DND-41 (cell line): ENCODE measurements around the gene FAM53A.

Experiments used
- ATAC-seq: fragments of 200-7000 bp; cut with Tn5 transposase; 3 replicates; pipeline ENCODE4 v1.9.1; 2021; ENCODE audit warnings: low read depth; ENCODE audit not compliant: insufficient read depth
- DNase-seq: peaks from one replicate; pipeline ENCODE4 v3.0.0-alpha.2; 2020
- H2AFZ ChIP-seq: 2 replicates; pipeline ENCODE4 v1.6.0; 2012; ENCODE audit warnings: low read depth, low read length
- H3K27ac ChIP-seq: 2 replicates; pipeline ENCODE4 v1.5.1; 2012; ENCODE audit warnings: low read length, inconsistent platforms
- H3K27me3 ChIP-seq: fragments of 200-600 bp; sonication (generic); 2 replicates; pipeline ENCODE4 v1.6.0; 2012; ENCODE audit warnings: low read length, mild to moderate bottlenecking, inconsistent platforms; ENCODE audit not compliant: insufficient read depth, poor library complexity
- H3K36me3 ChIP-seq: 2 replicates; pipeline ENCODE4 v1.5.1; 2012; ENCODE audit warnings: low read length, inconsistent platforms; ENCODE audit not compliant: insufficient read depth
- H3K4me1 ChIP-seq: 2 replicates; pipeline ENCODE4 v1.5.1; 2012; ENCODE audit warnings: mild to moderate bottlenecking, low read length; ENCODE audit not compliant: insufficient read depth
- H3K4me2 ChIP-seq: 2 replicates; pipeline ENCODE4 v1.6.0; 2012; ENCODE audit warnings: mild to moderate bottlenecking, moderate library complexity, low read length, inconsistent platforms; ENCODE audit not compliant: insufficient read depth
- H3K4me3 ChIP-seq, 2 experiments: fragments of 200-600 bp in 1 of 2; shearing (Covaris generic) in 1 of 2; 2 replicates each; pipeline ENCODE4 v1.5.1; 2012 to 2016; ENCODE audit warnings: inconsistent platforms in 2 of 2, low read length in 2 of 2, mild to moderate bottlenecking in 2 of 2, low read depth in 1 of 2, moderate library complexity in 1 of 2
- H3K79me2 ChIP-seq: 2 replicates; pipeline ENCODE4 v1.6.0; 2012; ENCODE audit warnings: low read length, inconsistent platforms; ENCODE audit not compliant: insufficient read depth
- H3K9ac ChIP-seq: 2 replicates; pipeline ENCODE4 v1.6.0; 2012; ENCODE audit warnings: low read depth, mild to moderate bottlenecking, inconsistent platforms, low read length, moderate library complexity
- H3K9me3 ChIP-seq: 2 replicates; pipeline ENCODE4 v1.5.1; 2012; ENCODE audit warnings: low read length, moderate library complexity, mild to moderate bottlenecking, inconsistent platforms; ENCODE audit not compliant: insufficient read depth, severe bottlenecking
- H4K20me1 ChIP-seq: 2 replicates; pipeline ENCODE4 v1.6.0; 2012; ENCODE audit warnings: low read length; ENCODE audit not compliant: insufficient read depth
- EZH2 ChIP-seq: IDR thresholded peaks from 3 replicates; pipeline ENCODE4 v1.6.1; 2012; ENCODE audit warnings: borderline replicate concordance, low read depth, mild to moderate bottlenecking, moderate library complexity, low read length, inconsistent platforms; ENCODE audit not compliant: severe bottlenecking
- TF ChIP-seq, protein P1 (sequence below): IDR thresholded peaks from 2 replicates; pipeline ENCODE4 v1.5.1; 2012; ENCODE audit warnings: borderline replicate concordance, low read length, moderate library complexity, mild to moderate bottlenecking; ENCODE audit not compliant: poor library complexity, severe bottlenecking; ENCODE audit errors: extremely low read depth

The FAM53A gene

DNA sequence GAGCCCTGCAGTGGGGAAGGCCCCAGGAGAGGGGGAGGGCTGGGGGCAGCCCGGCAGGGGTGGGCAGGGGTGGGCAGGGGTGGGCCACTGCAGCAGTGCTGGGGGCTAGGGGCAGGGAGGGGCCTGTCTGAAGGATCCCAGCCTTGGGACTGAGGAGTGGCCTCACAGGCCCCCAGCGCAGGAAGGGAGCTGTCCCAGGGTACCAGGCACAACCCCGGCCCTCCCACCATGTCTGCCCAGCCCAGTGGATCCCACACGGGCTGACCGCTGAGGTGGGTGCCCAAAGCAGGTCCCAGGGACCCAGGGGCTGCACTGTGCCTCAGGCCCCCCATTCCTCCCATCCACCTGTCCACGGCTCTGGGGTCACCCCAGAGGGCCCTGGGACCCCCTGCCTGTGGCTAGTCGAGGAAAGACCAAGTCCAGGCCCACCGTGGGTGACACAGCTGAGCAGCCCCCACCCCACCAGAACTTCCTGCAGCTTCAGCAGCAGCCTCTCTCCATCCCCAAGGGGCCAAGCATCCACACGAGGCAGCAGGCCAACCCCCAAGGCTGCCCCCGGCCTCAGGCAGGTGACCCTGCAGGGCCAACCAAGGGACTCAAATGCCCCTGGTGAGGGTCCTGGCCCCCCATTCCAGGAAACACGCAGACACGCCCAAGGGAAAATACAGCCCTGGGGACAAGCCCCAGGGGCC is 46.4 kb downstream of the FAM53A start:
- Histone ChIP-seq H3K27ac (no peak overlapping the region), H3K4me3 (no peak overlapping the region), H3K4me1 (no peaks in the 10 kb centered on the region), H3K27me3 (no peaks in the 10 kb centered on the region), H3K9ac (no peak overlapping the region), H3K36me3 (no peaks in the 10 kb centered on the region), H3K4me2 (no peak overlapping the region), H4K20me1 (peaks cover 8% of the 10 kb centered on the region; the same call in 1 of the 2 replicates), H3K9me3 (no peaks in the 10 kb centered on the region), H2AFZ (no peak overlapping the region), H3K79me2 (no peaks in the 10 kb centered on the region)
- TF ChIP-seq, protein P1, sequence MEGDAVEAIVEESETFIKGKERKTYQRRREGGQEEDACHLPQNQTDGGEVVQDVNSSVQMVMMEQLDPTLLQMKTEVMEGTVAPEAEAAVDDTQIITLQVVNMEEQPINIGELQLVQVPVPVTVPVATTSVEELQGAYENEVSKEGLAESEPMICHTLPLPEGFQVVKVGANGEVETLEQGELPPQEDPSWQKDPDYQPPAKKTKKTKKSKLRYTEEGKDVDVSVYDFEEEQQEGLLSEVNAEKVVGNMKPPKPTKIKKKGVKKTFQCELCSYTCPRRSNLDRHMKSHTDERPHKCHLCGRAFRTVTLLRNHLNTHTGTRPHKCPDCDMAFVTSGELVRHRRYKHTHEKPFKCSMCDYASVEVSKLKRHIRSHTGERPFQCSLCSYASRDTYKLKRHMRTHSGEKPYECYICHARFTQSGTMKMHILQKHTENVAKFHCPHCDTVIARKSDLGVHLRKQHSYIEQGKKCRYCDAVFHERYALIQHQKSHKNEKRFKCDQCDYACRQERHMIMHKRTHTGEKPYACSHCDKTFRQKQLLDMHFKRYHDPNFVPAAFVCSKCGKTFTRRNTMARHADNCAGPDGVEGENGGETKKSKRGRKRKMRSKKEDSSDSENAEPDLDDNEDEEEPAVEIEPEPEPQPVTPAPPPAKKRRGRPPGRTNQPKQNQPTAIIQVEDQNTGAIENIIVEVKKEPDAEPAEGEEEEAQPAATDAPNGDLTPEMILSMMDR: no peak
- TF ChIP-seq EZH2: no peak
- DNase-seq (no peak), ATAC-seq (no peak)

DNA sequence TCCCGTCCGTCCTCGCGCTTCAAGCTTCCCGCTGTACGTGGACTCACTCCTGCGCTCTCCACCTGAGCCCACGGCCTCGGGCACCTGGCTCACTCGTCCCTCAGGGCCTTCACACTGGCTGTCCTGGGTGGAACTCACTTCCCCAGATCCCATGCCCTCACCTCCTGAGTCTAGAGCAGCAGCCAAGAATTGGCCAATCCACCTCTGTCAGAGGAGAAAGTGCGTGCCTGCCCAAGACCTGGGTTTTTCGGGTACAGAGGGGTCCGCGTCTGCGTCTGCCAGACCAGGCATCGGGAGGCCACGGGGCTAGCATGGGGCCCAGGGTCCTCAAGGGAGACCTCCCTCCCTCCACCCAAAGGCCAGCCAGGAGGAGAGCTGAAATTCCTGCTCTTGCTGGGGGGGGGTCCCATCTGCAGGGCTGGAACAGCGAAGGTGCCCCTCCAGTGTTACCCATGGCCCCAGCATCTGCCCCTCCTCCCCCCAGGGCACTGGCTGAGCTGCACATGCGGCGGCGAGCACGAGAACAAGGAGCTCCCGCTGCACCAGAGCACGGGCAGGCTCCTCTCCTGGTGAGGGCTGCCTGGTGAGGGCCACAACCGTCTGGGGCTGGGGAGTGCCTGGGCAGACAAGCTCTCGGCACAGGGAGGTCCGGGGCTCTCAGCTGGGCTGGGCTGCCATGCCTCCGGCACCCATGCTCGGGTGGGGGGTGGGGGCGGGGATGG is 47.5 kb downstream of the FAM53A start:
- H3K4me1 ChIP-seq: no peaks in the 10 kb centered on the region
- H3K27me3 ChIP-seq: no peaks in the 10 kb centered on the region
- no peaks in the 10 kb centered on the region for H3K36me3 ChIP-seq
- no peaks in the 10 kb centered on the region for H3K79me2 ChIP-seq
- H2AFZ ChIP-seq: no peak overlapping the region
- no peak overlapping the region for H3K4me3 ChIP-seq
- no peak overlapping the region for H3K27ac ChIP-seq
- no peak for ATAC-seq
- no peak overlapping the region for H3K9ac ChIP-seq
- no peak overlapping the region for H3K4me2 ChIP-seq
- TF ChIP-seq EZH2: no peak
- TF ChIP-seq, protein P1: no peak
- H3K9me3 ChIP-seq: no peaks in the 10 kb centered on the region
- DNase-seq: no peak
- H4K20me1 ChIP-seq: peaks cover 8% of the 10 kb centered on the region; the same call in 1 of the 2 replicates

DNA sequence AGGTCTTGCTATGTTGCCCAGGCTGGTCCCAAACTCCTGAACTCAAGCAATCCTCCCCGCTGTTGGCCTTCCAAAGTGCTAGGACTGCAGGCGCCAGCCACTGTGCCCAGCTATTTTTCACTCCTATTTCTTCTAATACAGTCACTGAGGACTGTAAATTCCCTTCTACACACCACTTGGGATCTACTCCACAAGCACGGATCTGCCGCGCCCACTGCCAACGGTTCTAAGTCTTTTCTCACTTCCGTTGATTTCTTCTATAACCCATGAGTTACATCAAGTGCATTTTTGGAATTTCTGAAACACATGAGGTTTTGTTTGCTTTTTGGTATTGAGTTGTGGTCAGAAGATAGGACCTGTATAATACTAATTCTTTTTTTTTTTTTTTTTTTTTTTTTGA is 48.6 kb downstream of the FAM53A start:
- no peak for ATAC-seq
- no peak for DNase-seq
- TF ChIP-seq, protein P1: no peak
- Histone ChIP-seq H3K4me2 (no peak overlapping the region), H3K4me3 (no peak overlapping the region), H3K4me1 (no peaks in the 10 kb centered on the region), H4K20me1 (peaks cover 8% of the 10 kb centered on the region; the same call in 1 of the 2 replicates), H3K79me2 (no peaks in the 10 kb centered on the region), H3K9ac (no peak overlapping the region), H2AFZ (no peak overlapping the region), H3K9me3 (no peaks in the 10 kb centered on the region), H3K27ac (no peak overlapping the region), H3K36me3 (no peaks in the 10 kb centered on the region), H3K27me3 (no peaks in the 10 kb centered on the region)
